WERI-Rb-1 (cell line): ENCODE measurements around the gene UBE2D2.
"Not testable (repeated sequence)": the region's sequence is repeated elsewhere in the genome, so short reads cannot be mapped to it uniquely, and the experiment has no call there.

Experiments
- DNase-seq: peaks from one replicate; pipeline ENCODE4 v3.0.0-alpha.2; 2020
- H3K27ac ChIP-seq: fragments of 250-450 bp; sonication (Bioruptor Pico); 2 replicates; pipeline ENCODE4 v1.5.1; 2020; ENCODE audit warnings: mild to moderate bottlenecking, moderate library complexity
- H3K27me3 ChIP-seq: fragments of 250-450 bp; sonication (Bioruptor Pico); 2 replicates; pipeline ENCODE4 v1.5.1; 2021; ENCODE audit warnings: mild to moderate bottlenecking, low read depth, moderate library complexity; ENCODE audit not compliant: insufficient read depth, severe bottlenecking
- H3K36me3 ChIP-seq: fragments of 250-450 bp; sonication (Bioruptor Pico); 2 replicates; pipeline ENCODE4 v1.5.1; 2020; ENCODE audit warnings: mild to moderate bottlenecking, moderate library complexity
- H3K4me3 ChIP-seq: 2 replicates; pipeline ENCODE4 v1.5.1; 2011; ENCODE audit warnings: low read depth, mild to moderate bottlenecking, control low read depth, low read length
- H3K9me3 ChIP-seq: fragments of 250-450 bp; sonication (Bioruptor Pico); 2 replicates; pipeline ENCODE4 v1.5.1; 2021; ENCODE audit warnings: mild to moderate bottlenecking, moderate library complexity; ENCODE audit not compliant: severe bottlenecking
- TF ChIP-seq, protein P1 (sequence below): IDR thresholded peaks from 2 replicates; pipeline ENCODE4 v1.5.1; 2011; ENCODE audit warnings: low read depth, mild to moderate bottlenecking, control low read depth, inconsistent platforms, low read length

Gene UBE2D2

DNA sequence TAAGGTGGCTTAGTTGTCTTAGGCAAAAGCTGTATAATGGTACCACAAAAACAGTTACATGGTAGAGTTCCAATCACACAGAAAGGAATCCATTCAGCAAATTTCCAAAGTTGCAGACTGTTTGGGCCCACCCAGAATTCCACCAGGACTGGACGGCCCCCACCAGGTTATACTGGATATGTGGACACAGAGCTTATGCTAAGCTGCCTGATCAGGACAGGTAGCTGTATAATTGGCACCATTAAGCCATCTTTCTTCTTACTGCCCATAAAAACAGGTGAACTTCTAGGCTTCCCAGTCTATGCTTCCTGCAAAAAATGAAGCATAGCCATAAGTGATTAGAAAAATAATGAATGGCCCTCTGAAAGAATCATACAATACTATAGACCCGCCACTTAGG is 31.1 kb upstream of the UBE2D2 start:
- not testable (repeated sequence) for H3K27me3 ChIP-seq, H3K36me3 ChIP-seq, H3K9me3 ChIP-seq, H3K4me3 ChIP-seq, DNase-seq, H3K27ac ChIP-seq

DNA sequence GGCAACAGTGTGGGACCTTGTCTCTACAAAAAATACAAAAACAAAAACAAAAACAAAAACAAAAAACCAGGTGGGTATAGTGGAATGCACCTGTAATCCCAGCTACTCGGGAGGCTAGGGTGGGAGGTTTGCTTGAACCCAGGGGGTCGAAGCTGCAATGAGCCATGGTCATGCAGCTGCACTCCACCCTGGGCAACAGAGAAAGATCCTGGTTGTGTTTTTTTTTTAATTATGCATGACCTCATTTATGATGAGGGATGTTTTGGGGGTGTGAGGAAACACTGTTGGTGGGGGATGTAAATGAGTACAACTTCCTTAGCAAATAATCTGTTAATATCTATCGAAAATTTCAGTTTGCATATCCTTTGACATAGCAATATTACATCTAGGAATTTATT is 29.4 kb upstream of the UBE2D2 start:
- H3K27ac ChIP-seq, result no peak overlapping the region
- no peaks in the 10 kb centered on the region for H3K9me3 ChIP-seq
- TF ChIP-seq, protein P1, sequence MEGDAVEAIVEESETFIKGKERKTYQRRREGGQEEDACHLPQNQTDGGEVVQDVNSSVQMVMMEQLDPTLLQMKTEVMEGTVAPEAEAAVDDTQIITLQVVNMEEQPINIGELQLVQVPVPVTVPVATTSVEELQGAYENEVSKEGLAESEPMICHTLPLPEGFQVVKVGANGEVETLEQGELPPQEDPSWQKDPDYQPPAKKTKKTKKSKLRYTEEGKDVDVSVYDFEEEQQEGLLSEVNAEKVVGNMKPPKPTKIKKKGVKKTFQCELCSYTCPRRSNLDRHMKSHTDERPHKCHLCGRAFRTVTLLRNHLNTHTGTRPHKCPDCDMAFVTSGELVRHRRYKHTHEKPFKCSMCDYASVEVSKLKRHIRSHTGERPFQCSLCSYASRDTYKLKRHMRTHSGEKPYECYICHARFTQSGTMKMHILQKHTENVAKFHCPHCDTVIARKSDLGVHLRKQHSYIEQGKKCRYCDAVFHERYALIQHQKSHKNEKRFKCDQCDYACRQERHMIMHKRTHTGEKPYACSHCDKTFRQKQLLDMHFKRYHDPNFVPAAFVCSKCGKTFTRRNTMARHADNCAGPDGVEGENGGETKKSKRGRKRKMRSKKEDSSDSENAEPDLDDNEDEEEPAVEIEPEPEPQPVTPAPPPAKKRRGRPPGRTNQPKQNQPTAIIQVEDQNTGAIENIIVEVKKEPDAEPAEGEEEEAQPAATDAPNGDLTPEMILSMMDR, result no peak
- no peak overlapping the region for H3K4me3 ChIP-seq
- no peaks in the 10 kb centered on the region for H3K27me3 ChIP-seq
- H3K36me3 ChIP-seq, result no peaks in the 10 kb centered on the region
- no peak for DNase-seq

DNA sequence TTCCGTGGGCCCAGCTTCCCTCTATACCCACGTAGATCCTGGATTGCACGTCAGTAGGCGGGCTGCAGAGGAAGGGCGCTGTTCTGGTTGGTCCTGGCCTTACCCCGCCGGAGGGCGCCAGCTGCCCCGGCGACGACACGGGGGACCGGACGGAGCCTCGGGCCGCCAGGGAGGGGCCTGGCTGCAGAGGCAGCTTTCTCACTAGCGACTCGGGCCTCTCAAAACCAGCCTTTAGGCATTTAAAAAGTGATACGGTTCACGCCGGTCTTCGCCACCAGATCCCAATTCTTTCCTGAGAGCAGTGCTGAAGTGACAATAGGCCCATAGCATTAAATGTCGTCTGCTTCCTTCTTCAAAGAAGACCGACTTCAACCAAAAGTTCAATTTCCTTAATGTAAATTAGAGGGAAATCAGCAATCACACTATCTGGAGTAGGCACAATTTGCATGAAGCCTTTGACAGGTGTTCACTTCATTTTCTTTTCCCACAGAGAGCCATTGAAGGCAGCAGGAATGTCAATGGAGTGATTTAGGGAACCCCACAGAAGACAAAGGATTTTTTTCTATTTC is 17.6 kb upstream of the UBE2D2 start:
- TF ChIP-seq, protein P1, result no peak
- no peak overlapping the region for H3K27ac ChIP-seq
- DNase-seq, result no peak
- H3K36me3 ChIP-seq, result no peaks in the 10 kb centered on the region
- H3K4me3 ChIP-seq, result no peak overlapping the region
- no peaks in the 10 kb centered on the region for H3K27me3 ChIP-seq
- no peaks in the 10 kb centered on the region for H3K9me3 ChIP-seq

DNA sequence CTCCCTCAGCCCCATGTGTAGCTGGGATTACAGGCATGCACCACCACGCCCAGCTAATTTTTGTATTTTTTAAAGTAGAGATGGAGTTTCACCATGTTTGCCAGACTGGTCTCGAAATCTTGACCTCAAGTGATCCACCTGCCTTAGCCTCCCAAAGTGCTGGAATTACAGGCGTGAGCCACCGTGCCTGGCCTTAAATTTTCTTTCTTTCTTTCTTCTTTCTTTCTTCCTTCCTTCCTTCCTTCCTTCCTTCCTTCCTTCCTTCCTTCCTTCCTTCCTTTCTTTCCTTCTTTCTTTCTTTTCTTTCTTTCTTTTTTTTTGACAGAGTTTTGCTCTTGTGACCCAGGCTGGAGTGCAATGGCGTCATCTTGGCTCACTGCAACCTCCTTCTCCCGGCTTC is 14.5 kb upstream of the UBE2D2 start:
- not testable (repeated sequence) for H3K27ac ChIP-seq, H3K36me3 ChIP-seq, H3K4me3 ChIP-seq, DNase-seq, H3K9me3 ChIP-seq, H3K27me3 ChIP-seq

DNA sequence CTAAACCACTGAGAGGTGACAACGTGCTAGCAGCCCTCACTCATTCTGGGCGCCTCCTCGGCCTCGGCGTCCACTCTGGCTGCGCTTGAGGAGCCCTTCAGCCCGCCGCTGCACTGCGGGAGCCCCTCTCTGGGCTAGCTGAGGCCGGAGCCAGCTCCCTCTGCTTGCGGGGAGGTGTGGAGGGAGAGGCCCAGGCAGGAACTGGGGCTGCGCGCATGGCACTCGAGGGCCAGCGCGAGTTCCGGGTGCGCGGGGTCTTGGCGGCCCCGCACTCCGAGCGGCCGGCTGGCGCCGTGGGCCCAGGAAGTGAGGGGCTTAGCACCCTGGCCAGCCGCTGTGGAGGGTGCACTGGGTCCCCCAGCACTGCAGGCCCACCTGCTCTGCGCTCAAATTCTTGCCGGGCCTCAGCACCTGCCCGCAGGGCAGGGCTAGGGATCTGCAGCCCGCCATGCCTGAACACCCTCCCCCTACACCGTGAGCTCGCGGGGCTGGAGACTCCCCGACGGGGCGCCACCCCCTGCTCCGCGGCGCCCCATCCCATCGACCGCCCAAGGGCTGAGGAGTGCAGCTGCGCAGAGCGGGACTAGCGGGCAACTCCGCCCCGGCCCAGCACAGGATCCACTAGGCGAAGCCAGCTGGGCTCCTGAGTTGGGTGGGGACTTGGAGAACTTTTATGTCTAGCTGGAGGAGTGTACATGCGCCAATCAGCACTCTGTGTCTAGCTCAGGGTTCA is 11.8 kb upstream of the UBE2D2 start:
- TF ChIP-seq, protein P1, result no peak
- H3K27ac ChIP-seq, result no peak overlapping the region
- H3K36me3 ChIP-seq, result no peaks in the 10 kb centered on the region
- H3K4me3 ChIP-seq, result no peak overlapping the region
- no peak for DNase-seq
- no peaks in the 10 kb centered on the region for H3K27me3 ChIP-seq
- peaks cover 6% of the 10 kb centered on the region for H3K9me3 ChIP-seq

DNA sequence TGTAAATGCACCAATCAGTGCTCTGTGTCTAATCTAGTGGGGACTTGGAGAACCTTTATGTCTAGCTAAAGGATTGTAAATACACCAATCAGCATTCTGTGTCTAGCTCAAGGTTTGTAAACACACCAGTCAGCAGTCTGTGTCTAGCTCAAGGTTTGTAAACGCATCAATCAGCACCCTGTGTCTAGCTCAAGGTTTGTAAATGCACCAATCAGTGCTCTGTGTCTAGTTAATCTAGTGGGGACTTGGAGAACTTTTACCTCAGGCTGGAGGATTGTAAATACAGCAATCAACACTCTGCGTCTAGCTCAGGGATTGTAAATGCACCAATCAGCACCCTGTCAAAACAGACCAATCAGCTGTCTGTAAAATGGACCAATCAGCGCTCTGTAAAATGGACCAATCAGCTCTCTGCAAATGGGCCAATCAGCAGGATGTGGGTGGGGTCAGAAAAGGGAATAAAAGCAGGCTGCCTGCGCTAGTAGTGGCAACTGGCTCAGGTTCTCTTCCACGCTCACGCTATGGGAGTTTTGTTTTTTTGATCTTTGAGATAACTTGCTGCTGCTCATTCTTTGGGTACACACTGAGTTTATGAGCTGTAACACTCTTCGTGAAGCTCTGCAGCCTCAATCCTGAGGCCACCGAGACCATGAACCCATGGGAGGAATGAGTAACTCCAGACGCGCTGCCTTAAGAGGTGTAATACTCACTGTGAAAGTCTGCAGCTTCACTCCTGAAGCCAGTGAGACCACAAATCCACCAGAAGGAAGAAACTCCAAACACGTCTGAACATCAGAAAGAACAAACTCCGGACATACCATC is 10.9 kb upstream of the UBE2D2 start:
- H3K9me3 ChIP-seq, DNase-seq, H3K36me3 ChIP-seq, H3K4me3 ChIP-seq, H3K27me3 ChIP-seq, H3K27ac ChIP-seq: not testable (repeated sequence)

DNA sequence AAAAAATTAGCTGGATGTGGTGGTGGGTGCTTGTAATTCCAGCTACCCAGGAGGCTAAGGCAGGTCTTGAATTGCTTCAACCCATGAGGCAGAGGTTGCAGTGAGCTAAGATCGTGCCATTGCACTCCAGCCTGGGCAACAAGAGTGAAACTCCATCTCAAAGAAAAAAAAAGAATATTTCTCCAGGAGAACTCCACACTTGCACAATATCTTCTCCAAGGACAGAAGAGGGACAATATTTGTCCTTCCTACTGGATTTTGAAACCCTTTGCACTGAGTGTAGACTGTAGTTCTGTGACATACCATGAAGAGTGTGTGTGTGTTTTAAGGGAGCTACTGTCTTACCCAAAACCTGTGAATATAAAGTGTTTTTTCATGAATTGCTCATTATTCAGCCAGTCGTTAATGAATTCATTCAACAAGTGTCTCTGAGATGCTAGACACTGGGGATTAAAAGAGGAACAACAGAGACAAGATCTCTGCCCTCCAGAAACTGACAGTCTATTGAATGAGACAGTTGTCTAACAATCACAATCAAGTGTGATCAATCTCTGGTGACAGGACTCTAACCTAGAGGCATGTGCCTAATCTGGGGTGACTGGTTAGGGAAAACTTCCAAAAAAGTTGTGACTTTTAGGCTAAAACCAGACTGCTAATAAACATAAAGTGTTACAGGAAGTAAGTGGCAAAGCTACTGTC is 9.8 kb upstream of the UBE2D2 start:
- Histone ChIP-seq H3K27ac (no peak overlapping the region), H3K36me3 (no peaks in the 10 kb centered on the region), H3K4me3 (no peak overlapping the region), H3K27me3 (no peaks in the 10 kb centered on the region), H3K9me3 (peaks cover 6% of the 10 kb centered on the region)
- no peak for DNase-seq
- TF ChIP-seq, protein P1, result no peak
